Measurements from ENCODE around the gene NHERF1.

Gene NHERF1

DNA sequence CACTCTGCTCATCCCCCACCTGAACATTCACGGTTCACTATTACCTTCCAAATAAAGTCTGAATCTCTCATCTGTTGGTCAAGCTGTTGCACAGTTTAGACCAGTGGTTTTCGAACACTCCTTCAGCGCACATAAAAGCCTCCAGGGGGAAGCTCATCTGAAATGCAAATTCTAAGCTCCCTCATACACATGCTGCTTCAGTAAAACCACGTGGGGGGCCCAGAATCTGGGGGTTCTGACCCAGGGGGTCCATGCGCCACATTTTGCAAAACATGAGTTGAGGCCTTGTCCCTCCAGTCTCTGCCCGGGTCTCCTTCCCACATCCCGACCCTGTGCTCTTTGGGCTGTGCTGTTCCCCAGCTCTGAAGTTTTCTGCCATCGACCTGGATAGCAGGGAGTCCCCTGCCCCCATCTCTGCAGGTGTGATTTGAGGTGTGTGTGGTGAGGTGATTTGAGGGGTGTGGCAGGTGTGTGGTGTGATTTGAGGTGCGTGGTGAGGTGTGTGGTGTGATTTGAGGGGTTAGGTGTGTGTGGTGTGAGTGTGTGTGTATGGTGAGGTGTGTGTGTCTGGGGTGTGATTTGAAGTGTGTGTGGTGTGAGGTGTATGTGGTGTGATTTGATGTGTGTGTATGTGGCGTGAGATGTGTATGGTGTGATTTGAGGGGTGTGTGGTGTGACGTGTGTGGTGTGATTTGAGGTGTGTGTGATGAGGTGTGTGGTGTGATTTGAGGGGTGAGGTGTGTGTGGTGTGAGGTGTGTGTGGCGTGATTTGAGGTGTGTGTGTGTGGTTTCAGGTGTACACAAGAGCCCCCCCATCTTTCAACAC lies 16.2 kb upstream of the NHERF1 start:
- no peak for DNase-seq (ENCODE audit: low read depth in 2 of 2)

DNA sequence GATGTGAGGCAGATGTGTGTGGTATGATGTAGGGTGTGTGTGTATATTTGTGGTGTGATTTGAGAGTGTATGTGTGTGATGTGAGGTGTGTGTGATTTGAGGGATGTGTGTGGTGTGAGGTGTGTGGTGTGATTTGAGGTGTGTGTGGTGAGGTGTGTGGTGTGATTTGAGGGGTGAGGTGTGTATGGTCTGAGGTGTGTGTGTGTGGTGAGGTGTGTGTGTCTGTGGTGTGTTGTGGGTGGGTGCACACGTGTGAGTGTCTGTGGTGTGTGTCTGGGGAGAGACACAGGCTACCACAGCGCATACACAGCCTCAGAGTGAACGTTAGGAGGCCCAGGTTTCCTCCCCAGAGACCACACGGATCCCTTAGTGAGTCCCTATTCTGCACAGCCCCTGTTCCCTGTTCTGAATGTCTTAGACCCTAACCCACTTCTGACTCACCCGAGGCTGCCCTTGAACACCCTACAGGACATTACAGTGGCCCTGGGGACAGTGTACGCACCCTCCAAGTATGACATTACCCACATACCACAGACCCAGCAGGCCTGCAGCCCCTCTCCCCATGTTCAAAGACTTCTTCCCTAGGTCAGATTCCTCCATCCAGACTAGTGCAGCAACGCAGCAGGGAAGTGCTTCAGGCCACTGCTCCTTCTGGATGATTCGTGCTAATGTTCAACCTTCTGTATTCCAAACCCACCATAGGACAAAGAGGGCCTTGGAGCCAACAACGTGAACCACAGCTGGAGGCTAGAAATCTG lies 14.9 kb upstream of the NHERF1 start:
- DNase-seq (ENCODE audit: low read depth in 2 of 2) = no peak

DNA sequence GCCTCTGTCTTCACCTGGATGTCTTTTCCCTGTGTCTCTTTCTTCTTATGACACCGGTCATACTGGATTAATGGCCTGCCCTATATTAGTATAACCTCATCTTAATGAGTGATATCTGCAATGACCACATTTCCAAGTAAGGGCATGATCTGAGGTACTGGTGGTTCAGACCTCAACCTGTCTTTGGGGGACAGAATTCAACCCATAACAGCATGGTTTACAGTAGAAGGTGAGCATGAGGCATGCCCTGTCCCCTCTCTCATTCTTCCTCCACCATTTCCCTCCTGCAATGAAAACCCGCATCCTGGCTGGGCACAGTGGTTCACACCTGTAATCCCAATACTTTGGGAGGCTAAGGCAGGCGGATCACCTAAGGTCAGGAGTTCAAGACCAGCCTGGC lies 14.2 kb upstream of the NHERF1 start:
- no peak for DNase-seq (ENCODE audit: low read depth in 2 of 2)

- DNase-seq (ENCODE audit: low read depth in 2 of 2) = no peak
Observed at GRCh38 chr17:74736513-74737298, 11.7 kb upstream of the NHERF1 start, which contains the start of gene RAB37. RAB37 (plus strand) TSS chr17:74737256; CDS start chr17:74737273, 17 bp downstream.

DNA sequence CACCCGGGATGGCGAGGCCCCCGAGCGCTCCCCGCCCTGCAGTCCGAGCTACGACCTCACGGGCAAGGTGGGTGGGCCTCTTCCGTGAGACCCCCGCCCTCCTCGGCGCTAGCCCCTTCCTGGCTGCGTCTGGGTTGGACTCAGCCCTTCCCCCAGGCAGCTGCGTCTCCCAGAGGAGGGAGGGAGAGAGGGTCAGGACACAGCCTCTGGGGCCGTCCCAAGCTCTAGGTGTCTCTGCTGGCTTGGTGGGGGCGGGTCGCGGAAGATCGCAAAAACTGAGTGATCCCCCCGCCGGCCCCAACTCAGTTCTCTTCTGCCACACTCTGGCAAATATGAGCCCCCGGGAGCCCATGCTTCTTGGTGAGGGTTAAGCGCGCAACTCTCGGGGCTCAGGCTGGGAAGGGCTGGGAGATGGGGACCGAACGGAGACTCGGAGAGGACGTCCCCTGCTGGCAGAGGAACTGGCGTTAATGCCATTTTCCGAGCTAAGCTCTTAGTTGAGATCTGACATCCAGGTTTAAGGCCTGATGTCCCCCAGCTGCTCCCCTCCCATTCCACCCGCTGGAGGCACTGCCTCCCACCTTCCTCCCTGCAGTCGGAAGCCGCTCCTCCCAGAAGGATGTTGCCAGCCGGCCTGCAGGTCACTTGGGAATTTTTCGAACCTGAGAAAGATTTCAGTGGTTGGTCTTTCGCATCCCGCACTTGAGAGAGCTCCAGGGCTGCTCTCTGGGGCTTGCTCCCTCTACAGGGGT lies 11.0 kb upstream of the NHERF1 start:
- DNase-seq (ENCODE audit: low read depth in 2 of 2) = no peak

DNA sequence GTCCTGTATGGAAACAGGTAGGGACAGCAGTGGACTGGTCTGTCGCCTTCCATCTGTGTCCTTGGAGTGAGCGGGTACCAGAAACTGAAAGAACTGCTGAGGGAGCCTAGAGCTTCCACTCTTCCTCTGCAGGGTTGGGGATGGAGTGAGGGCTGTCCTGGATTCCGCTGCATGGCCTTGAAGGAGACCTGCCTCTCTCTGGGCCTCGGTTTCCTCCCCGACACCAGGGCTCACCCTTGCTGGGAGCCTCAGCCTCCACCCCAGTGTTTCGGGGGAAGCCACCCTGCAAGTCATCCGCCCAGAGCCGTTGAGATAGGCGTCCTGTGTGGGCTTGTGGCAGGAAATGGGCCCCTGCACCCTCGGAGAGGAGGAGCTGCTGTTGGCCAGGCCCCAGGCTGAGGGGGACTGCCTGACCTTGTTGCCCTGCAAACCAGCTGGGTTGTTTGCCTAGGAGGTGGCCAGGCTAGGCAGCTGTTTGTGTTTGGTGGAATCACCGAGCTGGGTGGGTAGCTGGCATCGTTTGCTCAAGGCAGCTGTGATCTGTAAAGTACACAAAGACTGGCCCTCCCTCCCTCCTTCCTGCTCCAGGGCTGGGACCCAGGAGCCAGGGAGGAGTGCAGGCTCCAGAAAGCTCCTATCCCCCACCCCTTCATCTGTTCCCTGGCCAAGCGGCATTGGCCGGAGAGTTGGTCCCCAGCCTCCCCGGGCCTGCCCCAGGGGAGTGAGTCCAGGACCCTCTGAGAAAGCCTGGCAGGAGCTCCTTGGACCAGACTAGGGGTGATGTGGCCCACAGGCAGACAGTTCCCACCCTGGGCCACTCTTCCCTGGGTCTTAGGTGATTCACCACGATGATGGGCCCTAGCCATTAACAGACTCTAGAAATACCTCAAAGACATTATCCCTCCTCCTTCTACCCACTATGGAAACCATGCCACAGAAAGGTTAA lies 10.1 kb upstream of the NHERF1 start:
- peak; percentile 54 to 56 for DNase-seq (ENCODE audit: low read depth in 2 of 2)

DNA sequence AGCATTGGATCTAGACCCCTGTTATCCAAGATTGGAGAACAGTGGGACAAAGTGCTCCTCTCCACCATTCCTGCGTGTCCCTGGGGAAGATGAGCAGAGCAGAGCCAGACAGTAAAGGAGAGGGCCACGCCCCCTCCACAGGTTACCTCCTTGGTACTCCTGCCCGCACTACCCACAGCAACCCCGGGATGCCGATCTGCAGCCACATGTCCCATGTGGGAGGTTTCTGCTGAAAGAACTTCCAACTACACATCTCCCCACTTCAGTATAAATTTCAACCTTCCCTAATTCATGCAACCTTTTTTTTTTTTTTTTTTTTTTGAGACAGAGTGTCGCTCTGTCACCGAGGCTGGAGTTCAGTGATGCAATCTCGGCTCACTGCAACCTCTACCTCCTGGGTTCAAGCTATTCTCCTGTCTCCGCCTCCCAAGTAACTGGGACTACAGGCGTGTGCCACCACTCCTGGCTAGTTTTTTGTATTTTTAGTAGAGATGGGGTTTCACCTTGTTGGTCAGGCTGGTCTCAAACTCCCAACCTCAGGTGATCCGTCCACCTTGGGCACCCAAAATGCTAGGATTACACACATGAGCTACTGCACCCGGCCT lies 9.1 kb upstream of the NHERF1 start:
- no peak for DNase-seq (ENCODE audit: low read depth in 2 of 2)

GRCh38 chr17:74740173-74740572 lies 8.3 kb upstream of the NHERF1 start:
- no peak for DNase-seq (ENCODE audit: low read depth in 2 of 2)

- DNase-seq (ENCODE audit: low read depth in 2 of 2) = no peak
Observed at GRCh38 chr17:74740641-74741387, 7.6 kb upstream of the NHERF1 start.

DNA sequence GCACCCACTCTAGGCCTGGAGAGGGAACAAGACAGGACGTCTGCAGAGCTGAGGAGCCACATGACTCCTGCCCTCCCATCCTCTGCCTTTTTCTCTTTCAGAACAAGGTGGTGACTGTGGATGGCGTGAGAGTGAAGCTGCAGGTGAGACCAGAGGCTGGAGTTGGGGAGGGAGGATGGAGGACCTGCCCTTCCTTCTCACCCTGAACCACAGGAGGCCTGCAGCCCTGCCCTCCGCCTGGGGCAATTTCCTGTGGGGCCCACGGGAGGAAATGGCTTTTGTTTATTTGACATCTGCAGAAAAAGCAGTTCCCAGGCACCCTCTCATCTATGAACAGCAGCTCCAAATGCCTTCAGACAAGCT lies 6.3 kb upstream of the NHERF1 start:
- no peak for DNase-seq (ENCODE audit: low read depth in 2 of 2)

DNA sequence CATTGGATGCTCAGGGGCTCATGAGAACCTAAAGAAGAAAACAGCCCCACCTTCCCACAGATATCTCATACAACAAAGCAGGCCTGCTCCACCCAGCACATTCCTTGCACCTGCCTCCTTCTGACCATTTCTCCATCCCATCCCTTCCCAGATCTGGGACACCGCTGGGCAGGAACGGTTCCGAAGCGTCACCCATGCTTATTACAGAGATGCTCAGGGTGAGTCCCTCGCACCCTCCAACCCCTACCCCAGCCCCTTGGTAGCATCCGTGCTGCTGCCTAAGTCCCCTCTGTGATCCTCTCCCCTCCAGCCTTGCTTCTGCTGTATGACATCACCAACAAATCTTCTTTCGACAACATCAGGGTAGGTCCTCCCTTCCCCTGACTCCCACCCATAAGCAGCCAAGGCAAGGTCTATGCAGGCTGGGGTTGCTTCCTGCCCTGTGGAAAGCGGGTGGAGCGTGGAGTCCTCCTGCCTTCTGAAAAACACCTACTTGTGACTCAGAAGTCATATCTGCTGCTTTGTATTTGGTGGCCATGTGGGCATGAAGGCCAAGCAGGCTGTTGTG lies 5.4 kb upstream of the NHERF1 start:
- DNase-seq (ENCODE audit: low read depth in 2 of 2) = no peak

GRCh38 chr17:74743755-74744154 lies 4.7 kb upstream of the NHERF1 start:
- DNase-seq (ENCODE audit: low read depth in 2 of 2) = no peak

DNA sequence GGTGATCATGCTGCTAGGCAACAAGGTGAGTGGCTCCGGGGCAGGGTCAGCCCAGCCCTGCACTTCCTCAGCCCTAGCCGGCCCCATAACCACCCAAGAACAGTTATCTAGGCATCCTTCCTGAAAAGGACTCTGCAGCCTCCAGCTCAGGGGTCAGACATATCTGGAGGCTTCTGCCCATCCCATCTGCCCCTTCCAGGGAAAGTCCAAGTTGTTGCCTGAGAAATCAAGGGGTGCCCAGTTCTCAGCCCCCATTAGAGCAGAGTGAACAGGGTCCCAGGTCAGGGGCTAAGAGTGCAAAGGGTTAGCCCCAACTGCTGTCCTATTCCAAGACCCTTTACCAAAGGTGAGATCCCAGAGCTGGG lies 4.1 kb upstream of the NHERF1 start:
- DNase-seq (ENCODE audit: low read depth in 2 of 2) = no peak

GRCh38 chr17:74744714-74745547 lies 3.5 kb upstream of the NHERF1 start:
- peak; percentile 67 to 71 for DNase-seq (ENCODE audit: low read depth in 2 of 2)

DNA sequence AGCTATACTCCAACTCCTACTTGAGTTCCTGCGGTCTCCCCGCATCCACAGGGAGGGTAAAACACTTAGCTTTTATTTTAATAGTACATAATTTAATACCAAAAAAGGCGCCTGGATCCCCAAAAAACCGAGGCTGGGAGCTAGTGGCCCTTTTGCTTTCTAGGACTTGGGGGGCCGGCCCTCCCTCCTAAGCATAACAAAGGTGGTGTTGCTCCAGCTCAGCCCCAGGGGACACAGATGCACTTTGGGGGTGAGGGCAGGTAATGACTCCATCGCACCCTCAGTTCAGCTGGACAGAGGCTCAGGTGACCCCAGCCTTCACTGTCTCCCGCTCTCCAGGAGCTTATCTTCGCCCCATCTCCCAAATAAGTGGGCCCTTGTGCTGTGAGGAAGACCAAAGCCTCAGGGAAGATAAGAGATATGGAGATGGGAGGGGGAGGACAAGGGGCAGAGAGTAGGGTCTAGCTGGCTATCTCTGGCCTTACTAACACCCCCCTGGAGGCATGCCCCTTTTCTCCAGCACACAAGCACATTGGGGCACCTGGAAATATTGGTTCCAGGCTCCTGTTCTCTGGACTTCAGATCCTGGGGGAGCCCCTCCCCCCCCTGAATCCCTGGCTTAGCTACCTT lies 2.8 kb upstream of the NHERF1 start:
- DNase-seq (ENCODE audit: low read depth in 2 of 2) = no peak

DNA sequence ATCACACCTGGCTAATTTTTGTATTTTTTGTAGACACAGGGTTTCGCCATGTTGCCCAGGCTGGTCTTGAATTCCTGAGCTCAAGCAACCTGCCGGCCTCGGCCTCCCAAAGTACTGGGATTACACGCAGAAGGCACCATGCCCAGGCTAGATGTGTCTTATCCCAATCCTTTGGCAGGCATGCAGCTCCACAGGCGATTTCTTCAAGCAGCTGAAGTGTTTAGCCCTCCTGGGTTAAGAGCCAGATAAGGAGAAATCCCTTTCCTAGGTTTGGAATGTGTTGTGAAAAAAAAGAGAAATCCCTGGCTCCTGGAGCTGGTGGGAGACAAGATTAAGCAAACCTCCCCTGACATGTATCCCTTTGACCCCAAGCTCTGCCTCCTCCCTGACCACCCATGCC lies 2.1 kb upstream of the NHERF1 start:
- DNase-seq (ENCODE audit: low read depth in 2 of 2) = no peak

- DNase-seq (ENCODE audit: low read depth in 2 of 2) = no peak
Observed at GRCh38 chr17:74746922-74747321, 1.5 kb upstream of the NHERF1 start.

- DNase-seq (ENCODE audit: low read depth in 2 of 2) = no peak
Observed at GRCh38 chr17:74748279-74748528, 224 bp upstream of the NHERF1 start.
